HFFc6 (cell line): ENCODE results near the gene CALU. TPM values are rescaled to one million over a fixed set of nuclear protein-coding genes. Genes with fewer than 3 reads are reported as not detected.

ENCODE experiments used
- DNase-seq: peaks from one replicate; pipeline ENCODE4 v3.0.0-alpha.2; 2018
- H3K27ac Mint-ChIP-seq: 2 replicates; pipeline ENCODE4 v1.8.0; 2020; ENCODE audit warnings: mild to moderate bottlenecking, mixed read lengths
- H3K27me3 Mint-ChIP-seq: 2 replicates; pipeline ENCODE4 v1.8.0; 2021; ENCODE audit warnings: mild to moderate bottlenecking, moderate library complexity, mixed read lengths; ENCODE audit not compliant: insufficient read depth
- H3K36me3 Mint-ChIP-seq: 2 replicates; pipeline ENCODE4 v1.8.0; 2021; ENCODE audit warnings: low read depth, mixed read lengths
- H3K4me1 Mint-ChIP-seq: 2 replicates; pipeline ENCODE4 v1.8.0; 2020; ENCODE audit warnings: low read depth, mixed read lengths
- H3K4me3 Mint-ChIP-seq: 2 replicates; pipeline ENCODE4 v1.8.0; 2020; ENCODE audit warnings: mild to moderate bottlenecking, moderate library complexity, mixed read lengths
- H3K9me3 Mint-ChIP-seq: 2 replicates; pipeline ENCODE4 v1.8.0; 2020; ENCODE audit warnings: mild to moderate bottlenecking, mixed read lengths
- total RNA-seq, 6 experiments: library from RNA; stranded (reverse); fragmentation: NEBNext Ultra II Directional; extraction: Animal tissue kit (Norgen Biotek cat#: 25700); gene quantifications; 2 replicates in 1 of 6; 3 replicates in 5 of 6; pipeline ENCODE4 v1.2.3, GENCODE V29; 2021
- TF ChIP-seq, protein P1 (sequence below): fragments of 200-600 bp; sonication (generic); IDR thresholded peaks from 2 replicates; pipeline ENCODE4 v1.5.0; 2021; ENCODE audit warnings: antibody characterized with exemption, mild to moderate bottlenecking

Gene CALU
- total RNA-seq, 6 experiments from 2014 or later, result 821 to 941 (median 887) TPM

DNA sequence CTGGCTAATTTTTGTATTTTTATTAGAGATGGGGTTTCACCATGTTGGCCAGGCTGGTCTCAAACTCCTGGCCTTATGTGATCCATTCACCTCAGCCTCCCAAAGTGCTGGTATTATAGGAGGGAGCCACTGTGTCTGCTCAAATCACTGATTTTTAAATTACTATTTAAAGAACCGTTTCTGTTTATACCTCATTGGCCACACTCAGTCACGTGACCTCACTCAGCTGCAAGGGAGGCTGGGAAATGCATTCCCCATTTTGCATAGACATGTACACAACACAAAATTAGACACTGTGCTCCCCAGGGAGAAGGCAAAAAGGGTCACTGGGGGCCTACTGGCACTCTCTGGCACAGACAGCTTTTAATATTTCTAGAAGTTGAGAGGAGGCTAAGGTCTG, 13.6 kb upstream of the CALU start:
- Mint-ChIP-seq H3K4me3 (no peak overlapping the region), H3K36me3 (no peaks in the 10 kb centered on the region), H3K27me3 (peaks cover 2% of the 10 kb centered on the region; the same call in 1 of the 2 replicates), H3K9me3 (no peaks in the 10 kb centered on the region), H3K27ac (no peak overlapping the region), H3K4me1 (peaks cover 8% of the 10 kb centered on the region)
- TF ChIP-seq, protein P1, sequence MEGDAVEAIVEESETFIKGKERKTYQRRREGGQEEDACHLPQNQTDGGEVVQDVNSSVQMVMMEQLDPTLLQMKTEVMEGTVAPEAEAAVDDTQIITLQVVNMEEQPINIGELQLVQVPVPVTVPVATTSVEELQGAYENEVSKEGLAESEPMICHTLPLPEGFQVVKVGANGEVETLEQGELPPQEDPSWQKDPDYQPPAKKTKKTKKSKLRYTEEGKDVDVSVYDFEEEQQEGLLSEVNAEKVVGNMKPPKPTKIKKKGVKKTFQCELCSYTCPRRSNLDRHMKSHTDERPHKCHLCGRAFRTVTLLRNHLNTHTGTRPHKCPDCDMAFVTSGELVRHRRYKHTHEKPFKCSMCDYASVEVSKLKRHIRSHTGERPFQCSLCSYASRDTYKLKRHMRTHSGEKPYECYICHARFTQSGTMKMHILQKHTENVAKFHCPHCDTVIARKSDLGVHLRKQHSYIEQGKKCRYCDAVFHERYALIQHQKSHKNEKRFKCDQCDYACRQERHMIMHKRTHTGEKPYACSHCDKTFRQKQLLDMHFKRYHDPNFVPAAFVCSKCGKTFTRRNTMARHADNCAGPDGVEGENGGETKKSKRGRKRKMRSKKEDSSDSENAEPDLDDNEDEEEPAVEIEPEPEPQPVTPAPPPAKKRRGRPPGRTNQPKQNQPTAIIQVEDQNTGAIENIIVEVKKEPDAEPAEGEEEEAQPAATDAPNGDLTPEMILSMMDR, result no peak
- no peak for DNase-seq

DNA sequence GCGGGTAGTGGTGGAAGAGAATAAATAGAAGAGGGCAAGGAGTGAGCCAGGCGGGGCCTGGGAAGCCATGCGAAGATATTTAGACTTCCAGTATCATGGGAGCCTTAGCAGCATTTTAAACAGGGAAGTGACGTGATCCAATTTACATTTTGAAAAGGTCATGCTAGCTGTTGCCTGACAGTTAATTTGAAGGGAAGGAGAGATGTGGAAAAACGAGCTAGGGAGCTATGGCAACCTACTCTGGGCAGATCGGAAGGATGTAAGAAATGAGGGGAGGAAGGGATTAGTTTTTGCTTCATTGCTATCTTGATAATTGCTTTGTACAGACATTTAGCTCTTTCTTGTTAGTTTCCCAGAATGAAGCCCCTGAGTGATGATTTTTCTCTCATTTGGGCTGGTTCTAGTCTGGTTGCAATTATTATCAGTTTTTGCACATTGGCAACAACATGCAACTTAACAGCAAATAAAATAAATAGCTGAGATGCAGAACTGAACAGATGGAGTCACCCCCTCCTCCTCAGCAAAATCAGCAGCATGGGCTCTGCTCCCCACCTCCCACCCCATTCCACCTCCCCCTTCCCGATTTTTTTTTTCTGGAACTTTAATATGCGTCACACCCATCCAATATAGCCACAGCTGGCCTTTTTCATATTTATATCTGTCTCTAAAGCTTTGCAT, 13.0 kb upstream of the CALU start:
- no peak for DNase-seq
- Mint-ChIP-seq H3K9me3 (no peaks in the 10 kb centered on the region), H3K4me3 (no peak overlapping the region), H3K36me3 (no peaks in the 10 kb centered on the region), H3K4me1 (peaks cover 8% of the 10 kb centered on the region), H3K27me3 (peaks cover 4% of the 10 kb centered on the region; the same call in 1 of the 2 replicates), H3K27ac (no peak overlapping the region)
- TF ChIP-seq, protein P1, result no peak

DNA sequence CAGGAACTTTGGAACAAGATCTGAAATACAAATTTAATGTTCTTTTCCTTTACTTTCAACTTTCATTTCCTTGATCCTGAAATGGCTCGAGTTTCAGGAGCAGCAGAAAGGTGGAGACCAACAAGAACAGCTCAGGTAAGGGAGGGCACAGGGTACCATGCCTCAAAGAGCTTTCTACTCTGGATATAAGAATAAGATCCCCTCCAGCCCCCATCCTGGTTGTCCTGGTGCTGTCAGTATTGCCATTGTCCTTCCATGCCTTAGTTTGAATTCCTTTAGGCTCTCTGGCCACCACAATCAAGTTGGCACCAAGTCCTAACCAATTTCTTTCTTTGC, 12.5 kb upstream of the CALU start:
- Mint-ChIP-seq H3K9me3 (no peaks in the 10 kb centered on the region), H3K4me1 (peaks cover 8% of the 10 kb centered on the region), H3K27ac (no peak overlapping the region), H3K4me3 (no peak overlapping the region), H3K36me3 (no peaks in the 10 kb centered on the region), H3K27me3 (peaks cover 5% of the 10 kb centered on the region; the same call in 1 of the 2 replicates)
- TF ChIP-seq, protein P1, result no peak
- no peak for DNase-seq

DNA sequence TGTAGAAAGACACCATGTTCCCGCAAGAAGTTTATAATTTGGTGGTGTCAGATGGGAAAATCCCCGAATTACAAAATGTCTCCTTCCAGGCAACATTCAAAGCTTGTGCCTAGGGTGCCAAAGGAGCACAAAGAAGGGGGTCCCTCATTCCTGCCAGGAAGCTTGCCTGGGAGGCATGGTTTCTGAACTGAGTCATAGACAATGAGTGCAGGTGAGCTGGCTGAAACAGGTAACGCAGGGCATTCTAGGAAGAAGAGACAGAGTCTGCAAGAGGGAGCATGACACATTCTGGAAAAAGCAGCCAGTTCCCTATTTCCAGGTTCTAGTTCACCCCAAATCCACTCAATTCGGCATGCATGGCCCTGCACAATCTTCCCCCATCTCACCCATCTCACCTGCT, 11.9 kb upstream of the CALU start:
- H3K4me3 Mint-ChIP-seq, result no peak overlapping the region
- TF ChIP-seq, protein P1, result no peak
- no peaks in the 10 kb centered on the region for H3K36me3 Mint-ChIP-seq
- peaks cover 5% of the 10 kb centered on the region; the same call in 1 of the 2 replicates for H3K27me3 Mint-ChIP-seq
- H3K9me3 Mint-ChIP-seq, result no peaks in the 10 kb centered on the region
- DNase-seq, result no peak
- H3K27ac Mint-ChIP-seq, result no peak overlapping the region
- H3K4me1 Mint-ChIP-seq, result peaks cover 8% of the 10 kb centered on the region

DNA sequence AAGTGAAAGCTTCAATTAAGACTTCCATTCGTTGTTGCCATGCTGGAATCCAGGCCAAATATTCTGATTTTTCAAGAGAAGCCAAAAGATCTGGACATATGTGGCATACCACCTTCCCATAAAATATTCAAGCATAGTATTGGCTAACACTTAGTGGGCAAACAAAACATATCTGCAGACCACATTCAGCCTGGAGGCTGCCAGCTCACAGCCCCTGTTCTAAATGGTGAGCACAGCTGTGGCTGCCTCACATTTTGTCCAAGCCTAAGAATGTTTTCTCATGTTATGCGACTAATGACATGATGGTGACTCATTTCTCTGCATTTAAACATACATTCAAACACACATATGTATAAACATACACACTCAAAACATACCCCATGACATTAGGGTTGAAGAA, 10.6 kb upstream of the CALU start:
- Mint-ChIP-seq H3K27me3 (peaks cover 3% of the 10 kb centered on the region; the same call in 1 of the 2 replicates), H3K9me3 (no peaks in the 10 kb centered on the region), H3K4me3 (peak overlapping the region; percentile 13; the same call in 1 of the 2 replicates), H3K4me1 (peaks cover 8% of the 10 kb centered on the region), H3K36me3 (no peaks in the 10 kb centered on the region), H3K27ac (no peak overlapping the region)
- TF ChIP-seq, protein P1, result no peak
- peak; percentile 54 for DNase-seq
